ACC112 (cell line): Measurements from ENCODE around the gene ICAM2.
"Not testable (repeated sequence)": the region's sequence is repeated elsewhere in the genome, so short reads cannot be mapped to it uniquely, and the experiment has no call there.

Source experiments
- H2AFZ ChIP-seq: fragments of 200-600 bp; sonication (generic); one replicate; pipeline ENCODE4 v1.6.0; 2017; ENCODE audit warnings: antibody characterized with exemption, low read length; ENCODE audit not compliant: unreplicated experiment
- H3K27ac ChIP-seq: fragments of 200-600 bp; sonication (generic); 2 replicates; pipeline ENCODE4 v1.5.1; 2014; ENCODE audit warnings: low read depth, mild to moderate bottlenecking, antibody characterized with exemption, low read length, moderate library complexity
- H3K27me3 ChIP-seq: fragments of 200-600 bp; sonication (generic); 2 replicates; pipeline ENCODE4 v1.6.1; 2014; ENCODE audit warnings: mild to moderate bottlenecking, antibody characterized with exemption, low read length, moderate library complexity, mixed read lengths; ENCODE audit not compliant: insufficient read depth
- H3K36me3 ChIP-seq: fragments of 200-600 bp; sonication (generic); 2 replicates; pipeline ENCODE4 v1.6.1; 2016; ENCODE audit warnings: mild to moderate bottlenecking, antibody characterized with exemption, low read length, moderate library complexity, mixed read lengths; ENCODE audit not compliant: insufficient read depth
- H3K4me1 ChIP-seq: fragments of 200-600 bp; sonication (generic); one replicate; pipeline ENCODE4 v1.6.1; 2016; ENCODE audit warnings: low read length, mixed read lengths; ENCODE audit not compliant: insufficient read depth, unreplicated experiment, control insufficient read depth
- H3K4me3 ChIP-seq: fragments of 200-600 bp; sonication (generic); 2 replicates; pipeline ENCODE4 v1.5.1; 2014; ENCODE audit warnings: mild to moderate bottlenecking, low read depth, low read length
- H3K79me2 ChIP-seq: fragments of 200-600 bp; sonication (generic); one replicate; pipeline ENCODE4 v1.6.0; 2016; ENCODE audit warnings: low read length; ENCODE audit not compliant: control insufficient read depth, unreplicated experiment, insufficient read depth

ICAM2 gene

DNA sequence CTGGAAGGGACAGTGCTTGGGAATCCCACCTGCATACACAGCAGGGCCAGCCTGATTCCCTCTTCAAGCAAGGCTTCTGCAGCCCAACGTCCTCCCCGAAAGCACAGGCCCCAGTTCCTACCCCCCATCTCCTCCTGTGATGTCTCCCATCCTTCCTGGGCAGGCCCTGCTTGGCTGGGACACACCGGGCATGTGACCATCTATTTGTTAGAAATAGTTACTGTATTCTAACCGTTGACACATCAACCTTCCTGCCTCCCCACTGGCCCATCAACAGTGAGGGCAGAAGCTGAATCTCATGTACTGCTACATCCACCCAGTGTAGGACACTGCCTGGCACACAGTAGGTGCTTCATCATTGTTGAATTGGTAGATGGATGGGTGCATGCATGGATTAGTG, 11.6 kb downstream of the ICAM2 start:
- Histone ChIP-seq H2AFZ (no peak overlapping the region), H3K36me3 (no peaks in the 10 kb centered on the region), H3K4me3 (no peak overlapping the region), H3K27me3 (no peaks in the 10 kb centered on the region), H3K4me1 (peaks cover 49% of the 10 kb centered on the region), H3K27ac (peak overlapping the region; percentile 38; the same call in 1 of the 2 replicates), H3K79me2 (no peaks in the 10 kb centered on the region)

DNA sequence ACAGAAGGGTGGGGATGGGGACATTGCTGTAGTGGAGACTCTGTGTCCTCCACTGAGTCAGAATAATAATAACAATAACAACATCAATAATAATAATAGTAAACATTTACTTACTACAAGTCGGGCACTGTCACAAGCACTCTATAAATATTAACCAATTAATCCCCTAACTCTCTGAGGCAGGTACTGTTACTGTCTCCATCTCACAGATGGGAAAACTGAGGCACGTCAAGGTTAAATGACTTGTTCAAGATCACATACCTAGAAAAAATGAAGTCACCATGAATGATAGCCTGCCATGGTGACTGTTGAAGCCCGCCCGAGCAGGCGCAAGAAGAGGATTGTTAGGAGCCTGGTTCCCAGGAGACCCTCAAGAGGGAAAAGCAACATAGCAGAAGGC, 12.1 kb downstream of the ICAM2 start:
- H3K4me1 ChIP-seq = peaks cover 49% of the 10 kb centered on the region
- no peaks in the 10 kb centered on the region for H3K27me3 ChIP-seq
- no peaks in the 10 kb centered on the region for H3K36me3 ChIP-seq
- no peaks in the 10 kb centered on the region for H3K79me2 ChIP-seq
- peak overlapping the region; percentile 38; the same call in 1 of the 2 replicates for H3K27ac ChIP-seq
- no peak overlapping the region for H3K4me3 ChIP-seq
- peak overlapping the region; percentile 85 for H2AFZ ChIP-seq

DNA sequence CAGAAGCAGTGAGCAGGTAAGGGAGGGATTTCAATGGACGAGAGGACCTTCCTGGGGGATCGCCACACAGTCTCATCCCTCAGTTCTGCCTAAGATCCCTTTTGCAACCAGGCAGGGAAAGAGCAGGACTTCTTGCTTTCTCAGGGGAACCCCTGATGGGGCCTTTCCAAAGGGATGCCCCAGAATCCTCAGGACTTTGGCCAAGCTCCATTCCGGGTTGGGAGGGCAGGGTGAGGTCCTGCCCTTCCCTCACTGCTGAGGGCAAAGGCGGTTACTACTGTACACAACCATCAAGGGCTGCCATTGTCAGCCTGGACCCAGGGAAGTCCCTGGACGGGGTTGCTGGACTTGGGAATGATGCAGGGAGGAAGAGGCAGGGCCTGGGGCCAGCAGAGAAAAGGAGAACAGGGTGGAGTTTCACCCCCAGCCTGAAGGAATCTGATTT, 12.6 kb downstream of the ICAM2 start:
- Histone ChIP-seq H3K27ac (no peak overlapping the region), H3K79me2 (no peaks in the 10 kb centered on the region), H3K36me3 (no peaks in the 10 kb centered on the region), H3K27me3 (no peaks in the 10 kb centered on the region), H3K4me1 (peaks cover 49% of the 10 kb centered on the region), H3K4me3 (no peak overlapping the region), H2AFZ (peak overlapping the region; percentile 85)

DNA sequence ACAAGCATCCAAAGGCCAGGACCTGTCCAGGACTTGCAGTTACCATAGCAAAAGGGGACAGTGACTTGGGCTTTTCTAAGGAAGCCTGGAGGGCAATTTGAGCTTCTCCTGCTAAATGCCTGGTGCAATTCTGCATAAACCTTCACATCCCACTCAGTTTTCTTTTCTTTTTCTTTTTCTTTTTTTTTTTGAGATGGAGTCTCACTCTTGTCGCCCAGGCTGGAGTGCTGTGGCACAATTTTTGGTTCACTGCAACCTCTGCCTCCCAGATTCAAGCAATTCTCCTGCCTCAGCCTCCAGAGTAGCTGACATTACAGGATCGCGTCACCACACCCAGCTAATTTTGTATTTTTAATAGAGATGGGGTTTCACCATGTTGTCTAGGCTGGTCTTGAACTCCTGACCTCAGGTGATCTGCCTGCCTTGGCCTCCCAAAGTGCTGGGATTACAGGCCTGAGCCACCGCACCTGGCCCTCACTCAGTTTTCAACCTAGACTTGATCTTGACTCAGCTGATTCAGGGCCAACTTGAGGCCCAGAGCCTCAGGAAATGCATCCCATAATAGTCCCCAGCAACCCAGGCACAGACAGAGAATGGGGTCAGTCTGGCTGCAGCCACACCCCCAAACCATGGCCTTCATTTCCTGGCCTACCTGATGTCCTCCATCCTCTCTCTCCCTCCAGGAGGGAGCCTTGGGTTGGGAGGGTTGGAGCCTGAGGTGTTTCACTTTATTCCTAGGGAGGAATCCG, 13.2 kb downstream of the ICAM2 start:
- not testable (repeated sequence) for H3K79me2 ChIP-seq, H3K27ac ChIP-seq, H3K36me3 ChIP-seq, H3K4me3 ChIP-seq, H3K27me3 ChIP-seq
- H2AFZ ChIP-seq = peak overlapping the region; percentile 85
- H3K4me1 ChIP-seq = peaks cover 50% of the 10 kb centered on the region

GRCh38 chr17:64006361-64007088, 13.9 kb downstream of the ICAM2 start:
- Histone ChIP-seq H3K27ac (no peak overlapping the region), H3K4me1 (peaks cover 57% of the 10 kb centered on the region), H3K27me3 (no peaks in the 10 kb centered on the region), H2AFZ (no peak overlapping the region), H3K79me2 (no peaks in the 10 kb centered on the region), H3K4me3 (peak overlapping the region; percentile 58), H3K36me3 (no peaks in the 10 kb centered on the region)

- Histone ChIP-seq H3K36me3 (no peaks in the 10 kb centered on the region), H3K4me1 (peaks cover 59% of the 10 kb centered on the region), H3K27me3 (no peaks in the 10 kb centered on the region), H2AFZ (no peak overlapping the region), H3K27ac (no peak overlapping the region), H3K79me2 (no peaks in the 10 kb centered on the region), H3K4me3 (peak overlapping the region; percentile 44; the same call in 1 of the 2 replicates)
Measured at GRCh38 chr17:64005734-64006167, 14.7 kb downstream of the ICAM2 start.

DNA sequence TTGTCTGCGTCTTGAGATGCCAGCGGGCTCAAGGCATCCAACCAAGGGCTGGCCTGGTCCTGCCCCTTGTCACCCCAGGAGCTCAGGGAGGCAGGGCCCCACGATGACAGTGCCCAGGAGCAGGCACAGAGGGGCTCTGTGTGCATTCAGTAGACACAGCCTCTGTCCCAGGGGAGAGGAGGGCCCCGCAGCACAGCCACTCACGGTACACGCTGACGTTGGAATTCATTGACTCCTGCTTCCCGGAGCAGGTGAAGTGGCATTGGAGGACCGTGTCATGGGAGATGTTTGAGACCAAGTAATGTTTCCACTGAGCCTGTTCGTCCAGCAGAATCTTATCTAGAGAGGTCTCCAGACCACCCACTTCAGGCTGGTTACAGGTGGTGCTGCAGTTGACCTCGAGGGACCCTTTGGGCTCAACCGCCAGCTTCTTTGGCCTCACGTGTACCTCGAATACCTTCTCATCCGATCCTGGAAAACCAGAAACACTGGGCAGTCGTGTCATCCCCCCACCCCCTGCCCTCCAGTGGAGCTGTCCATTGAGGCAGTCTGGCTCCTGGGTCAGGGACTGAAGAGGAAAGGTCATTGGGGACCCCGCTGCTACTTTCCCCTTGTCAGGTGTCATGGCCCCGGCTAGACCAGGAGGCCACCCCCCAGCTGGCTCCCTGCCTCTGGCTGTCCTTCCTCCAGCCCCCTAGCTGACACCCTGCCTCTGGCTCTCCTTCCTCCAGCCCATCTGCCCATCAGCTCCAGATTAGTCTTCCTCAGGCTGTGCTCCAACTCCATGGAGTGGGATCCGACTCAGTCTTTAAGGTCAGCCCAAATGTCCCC, 15.3 kb downstream of the ICAM2 start:
- H3K79me2 ChIP-seq = no peaks in the 10 kb centered on the region
- H3K4me3 ChIP-seq = peak overlapping the region; percentile 44; the same call in 1 of the 2 replicates

GRCh38 chr17:64004218-64004770, 16.1 kb downstream of the ICAM2 start:
- H3K27me3 ChIP-seq = no peaks in the 10 kb centered on the region
- H3K4me1 ChIP-seq = peaks cover 49% of the 10 kb centered on the region
- no peaks in the 10 kb centered on the region for H3K79me2 ChIP-seq
- no peaks in the 10 kb centered on the region for H3K36me3 ChIP-seq
- no peak overlapping the region for H2AFZ ChIP-seq
- H3K4me3 ChIP-seq = no peak overlapping the region
- no peak overlapping the region for H3K27ac ChIP-seq

More for the DNA sequence above, 15.3 kb downstream of the ICAM2 start:
- no peaks in the 10 kb centered on the region for H3K36me3 ChIP-seq
- H3K27me3 ChIP-seq = no peaks in the 10 kb centered on the region
- no peak overlapping the region for H2AFZ ChIP-seq
- H3K4me1 ChIP-seq = peaks cover 57% of the 10 kb centered on the region
- H3K27ac ChIP-seq = no peak overlapping the region

DNA sequence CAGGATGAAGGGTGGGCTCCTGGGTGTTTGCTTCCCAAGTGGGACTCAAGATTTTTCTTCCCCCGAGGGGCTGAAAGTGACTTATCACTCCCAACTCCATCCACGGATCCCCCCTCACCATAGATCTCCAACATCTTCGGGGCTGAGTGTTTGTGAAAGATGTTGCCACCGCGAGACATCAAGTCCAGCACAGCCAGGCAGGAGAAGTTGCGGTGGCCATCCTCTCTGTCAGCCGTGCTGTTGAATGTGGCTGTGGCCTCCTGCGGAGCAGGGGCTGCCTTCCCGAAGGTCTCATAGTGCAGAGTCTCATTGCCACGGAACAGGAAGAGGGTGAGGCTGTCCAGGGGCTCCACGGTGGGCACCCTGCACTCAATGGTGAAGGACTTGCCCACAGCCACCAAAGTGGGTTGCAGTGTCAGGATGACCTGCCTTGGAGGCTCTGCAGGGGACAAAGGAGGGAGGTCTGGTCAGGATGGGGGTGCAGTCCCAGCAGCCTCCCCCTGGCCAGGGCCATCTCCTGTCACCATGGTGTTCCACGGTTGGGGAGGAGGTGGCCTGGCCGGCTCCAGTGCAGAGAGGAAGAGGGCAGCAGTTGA, 16.8 kb downstream of the ICAM2 start:
- H3K79me2 ChIP-seq = no peaks in the 10 kb centered on the region
- H3K36me3 ChIP-seq = no peaks in the 10 kb centered on the region
- H2AFZ ChIP-seq = no peak overlapping the region
- no peak overlapping the region for H3K27ac ChIP-seq
- no peaks in the 10 kb centered on the region for H3K27me3 ChIP-seq
- H3K4me1 ChIP-seq = peaks cover 42% of the 10 kb centered on the region
- H3K4me3 ChIP-seq = no peak overlapping the region
